Measurements from ENCODE around the gene SMYD5.

DNA sequence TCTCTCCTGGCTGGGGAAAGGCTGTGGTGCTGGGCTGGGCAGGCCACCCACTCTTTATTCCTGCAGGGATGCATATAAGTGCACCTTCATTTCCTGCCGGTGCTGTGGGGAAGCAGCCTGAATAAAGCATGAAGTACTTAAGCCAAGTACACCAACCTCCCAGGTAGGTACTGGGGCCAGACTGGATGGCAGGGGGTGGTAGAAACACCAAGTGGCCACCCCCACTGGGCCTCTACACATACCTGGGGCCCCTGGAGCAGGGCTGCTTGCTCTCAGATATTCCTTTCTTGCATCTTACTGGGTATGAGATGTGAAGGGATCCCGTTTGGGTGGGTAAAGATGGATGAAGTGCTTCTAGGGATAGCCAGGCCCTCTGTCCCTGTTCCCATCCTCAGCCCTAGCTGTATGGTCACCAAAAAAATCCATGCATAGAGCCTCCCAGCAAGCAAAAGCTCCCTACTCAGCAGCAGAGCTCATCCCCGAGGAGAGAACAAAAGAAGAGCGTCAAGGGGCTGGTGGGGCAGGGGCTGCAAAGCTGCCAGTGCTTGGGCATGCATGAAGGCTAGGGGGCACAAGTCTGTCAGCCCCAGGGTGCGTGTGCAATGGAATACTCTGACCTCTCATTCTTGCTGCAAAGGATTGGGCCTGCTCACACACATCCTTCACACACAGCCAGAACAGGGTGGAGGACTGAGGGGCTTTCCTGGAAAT is 42.0 kb downstream of the SMYD5 start:
- TF ChIP-seq, protein P1, sequence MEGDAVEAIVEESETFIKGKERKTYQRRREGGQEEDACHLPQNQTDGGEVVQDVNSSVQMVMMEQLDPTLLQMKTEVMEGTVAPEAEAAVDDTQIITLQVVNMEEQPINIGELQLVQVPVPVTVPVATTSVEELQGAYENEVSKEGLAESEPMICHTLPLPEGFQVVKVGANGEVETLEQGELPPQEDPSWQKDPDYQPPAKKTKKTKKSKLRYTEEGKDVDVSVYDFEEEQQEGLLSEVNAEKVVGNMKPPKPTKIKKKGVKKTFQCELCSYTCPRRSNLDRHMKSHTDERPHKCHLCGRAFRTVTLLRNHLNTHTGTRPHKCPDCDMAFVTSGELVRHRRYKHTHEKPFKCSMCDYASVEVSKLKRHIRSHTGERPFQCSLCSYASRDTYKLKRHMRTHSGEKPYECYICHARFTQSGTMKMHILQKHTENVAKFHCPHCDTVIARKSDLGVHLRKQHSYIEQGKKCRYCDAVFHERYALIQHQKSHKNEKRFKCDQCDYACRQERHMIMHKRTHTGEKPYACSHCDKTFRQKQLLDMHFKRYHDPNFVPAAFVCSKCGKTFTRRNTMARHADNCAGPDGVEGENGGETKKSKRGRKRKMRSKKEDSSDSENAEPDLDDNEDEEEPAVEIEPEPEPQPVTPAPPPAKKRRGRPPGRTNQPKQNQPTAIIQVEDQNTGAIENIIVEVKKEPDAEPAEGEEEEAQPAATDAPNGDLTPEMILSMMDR (IDR thresholded peaks at IDR 0.05), result no peak
- no peak for TF ChIP-seq POLR2A (IDR thresholded peaks at IDR 0.05)

Measured in Peyer's patch (tissue), 4 donors.